GM23248 (cell line): Measurements from ENCODE around the gene NOX4. TPM values are rescaled to one million over a fixed set of nuclear protein-coding genes. Genes with fewer than 3 reads are reported as not detected.
"Not testable (repeated sequence)": the region's sequence is repeated elsewhere in the genome, so short reads cannot be mapped to it uniquely, and the experiment has no call there.

Experiments
- DNase-seq: peaks from one replicate; pipeline ENCODE4 v3.0.0-alpha.2; 2015
- H2AFZ ChIP-seq: fragments of 200-600 bp; sonication (generic); 2 replicates; pipeline ENCODE4 v1.6.1; 2016; ENCODE audit warnings: antibody characterized with exemption
- H3F3A ChIP-seq: fragments of 200-600 bp; sonication (generic); 2 replicates; pipeline ENCODE4 v1.6.1; 2016; ENCODE audit warnings: mild to moderate bottlenecking, antibody characterized with exemption, mixed run types; ENCODE audit not compliant: insufficient read depth
- H3K27ac ChIP-seq: fragments of 200-600 bp; sonication (generic); 2 replicates; pipeline ENCODE4 v1.5.1; 2016; ENCODE audit warnings: mild to moderate bottlenecking
- H3K27me3 ChIP-seq: fragments of 200-600 bp; sonication (generic); replicated peaks from 2 replicates; pipeline ENCODE4 v1.6.1; 2016; ENCODE audit warnings: mild to moderate bottlenecking; ENCODE audit not compliant: insufficient read depth
- H3K36me3 ChIP-seq: fragments of 200-600 bp; sonication (generic); 2 replicates; pipeline ENCODE4 v1.6.1; 2016; ENCODE audit warnings: low read depth, mild to moderate bottlenecking
- H3K4me1 ChIP-seq: fragments of 200-600 bp; sonication (generic); 2 replicates; pipeline ENCODE4 v1.6.1; 2016; ENCODE audit warnings: mild to moderate bottlenecking; ENCODE audit not compliant: insufficient read depth
- H3K4me2 ChIP-seq: fragments of 200-600 bp; sonication (generic); one replicate; pipeline ENCODE4 v1.6.1; 2016; ENCODE audit warnings: mild to moderate bottlenecking; ENCODE audit not compliant: unreplicated experiment
- H3K4me3 ChIP-seq: fragments of 200-600 bp; sonication (generic); 2 replicates; pipeline ENCODE4 v1.5.1; 2016; ENCODE audit warnings: mild to moderate bottlenecking
- H3K79me2 ChIP-seq: fragments of 200-600 bp; sonication (generic); 2 replicates; pipeline ENCODE4 v1.6.1; 2016; ENCODE audit warnings: mild to moderate bottlenecking; ENCODE audit not compliant: insufficient read depth
- H3K9ac ChIP-seq: fragments of 200-600 bp; sonication (generic); 2 replicates; pipeline ENCODE4 v1.6.1; 2016; ENCODE audit warnings: mild to moderate bottlenecking
- H3K9me2 ChIP-seq: fragments of 200-600 bp; sonication (generic); 2 replicates; pipeline ENCODE4 v1.6.1; 2016; ENCODE audit warnings: mixed run types, mild to moderate bottlenecking, moderate library complexity; ENCODE audit not compliant: insufficient read depth
- H3K9me3 ChIP-seq: fragments of 200-600 bp; sonication (generic); one replicate; pipeline ENCODE4 v1.6.1; 2017; ENCODE audit warnings: low read depth
- H4K20me1 ChIP-seq: fragments of 200-600 bp; sonication (generic); 2 replicates; pipeline ENCODE4 v1.6.0; 2016; ENCODE audit not compliant: insufficient read depth
- EZH2 ChIP-seq: fragments of 200-600 bp; sonication (generic); IDR thresholded peaks from 2 replicates; pipeline ENCODE4 v1.6.1; 2018; ENCODE audit warnings: antibody characterized with exemption, mild to moderate bottlenecking; ENCODE audit not compliant: insufficient read depth, poor library complexity, severe bottlenecking
- EZH2phosphoT487 ChIP-seq: fragments of 200-600 bp; sonication (generic); IDR thresholded peaks from 2 replicates; pipeline ENCODE4 v1.6.1; 2018; ENCODE audit warnings: antibody characterized with exemption, moderate library complexity, mild to moderate bottlenecking, low read depth; ENCODE audit not compliant: insufficient read depth
- WGBS, 2 experiments: methylation state at CpG; one replicate each; pipeline ENCODE4 v1.1.6; 2015 to 2017; ENCODE audit warnings: low lambda C conversion rate in 2 of 2, low coverage in 1 of 2; ENCODE audit errors: missing lambda C conversion rate in 2 of 2; 5-methylcytosine and 5-hydroxymethylcytosine counted together
- in situ Hi-C: fragments of 300-500 bp; cut with MboI; formaldehyde crosslinking; loops from 2 replicates; pipeline ENCODE4 v1.15.0; 2020
- polyA plus RNA-seq: library from polyadenylated mRNA; unstranded; fragments of >200 nt; fragmentation: Nextera tagmentation; extraction: Ambion mirVana; gene quantifications from 2 replicates; pipeline ENCODE4 v1.2.1, GENCODE V29; 2016
- total RNA-seq: library from RNA; depleted of rRNA; stranded (reverse); fragments of >200 nt; shearing (Covaris generic); gene quantifications from 2 replicates; pipeline ENCODE4 v1.2.3, GENCODE V29; 2014

Gene NOX4
- total and polyA plus RNA-seq, 2 experiments from 2014 or later: 0.54 to 1.4 TPM

GRCh38 chr11:89355646-89356045 is 135.5 kb downstream of the NOX4 start:
- Histone ChIP-seq H3K9me2 (no peaks in the 10 kb centered on the region), H4K20me1 (no peaks in the 10 kb centered on the region), H3K27me3 (no peaks in the 10 kb centered on the region), H3F3A (no peaks in the 10 kb centered on the region), H3K9me3 (no peaks in the 10 kb centered on the region), H3K4me2 (no peak overlapping the region), H3K36me3 (no peaks in the 10 kb centered on the region), H3K9ac (no peak overlapping the region), H3K79me2 (no peaks in the 10 kb centered on the region), H3K4me1 (no peaks in the 10 kb centered on the region), H3K4me3 (no peak overlapping the region), H2AFZ (no peak overlapping the region), H3K27ac (no peak overlapping the region)
- in situ Hi-C loops: no loop called here
- DNase-seq: no peak
- 98 to 100% methylated on average over 1 of the region's 1 CpG for WGBS, 2 experiments
- no peak for TF ChIP-seq EZH2
- no peak for TF ChIP-seq EZH2phosphoT487

GRCh38 chr11:89354513-89354912 is 136.7 kb downstream of the NOX4 start:
- H3K27me3 ChIP-seq, H3K79me2 ChIP-seq, H3K9me2 ChIP-seq, H3K4me1 ChIP-seq, H3K4me2 ChIP-seq, DNase-seq, H3K27ac ChIP-seq, H3K9ac ChIP-seq, H3K4me3 ChIP-seq, H3K9me3 ChIP-seq, H3K36me3 ChIP-seq, in situ Hi-C loops, H4K20me1 ChIP-seq, H3F3A ChIP-seq: not testable (repeated sequence)
- WGBS, 2 experiments: 54 to 59% methylated on average over 2 of the region's 2 CpGs
- 0 out of 2 replicates have a peak overlapping the region, but pooled peaks have one; percentile 3 for H2AFZ ChIP-seq

- WGBS, 2 experiments: 77 to 79% methylated on average over 2 of the region's 2 CpGs
- H3K27me3 ChIP-seq: no peaks in the 10 kb centered on the region
Observed at GRCh38 chr11:89347071-89347470, 144.1 kb downstream of the NOX4 start.

GRCh38 chr11:89346601-89347000 is 144.6 kb downstream of the NOX4 start:
- Histone ChIP-seq H2AFZ (no peak overlapping the region), H3K9ac (no peak overlapping the region), H3F3A (no peaks in the 10 kb centered on the region), H3K9me2 (no peaks in the 10 kb centered on the region), H3K27ac (no peak overlapping the region), H4K20me1 (no peaks in the 10 kb centered on the region), H3K36me3 (no peaks in the 10 kb centered on the region), H3K9me3 (no peaks in the 10 kb centered on the region), H3K4me2 (no peak overlapping the region), H3K27me3 (no peaks in the 10 kb centered on the region), H3K4me3 (no peak overlapping the region), H3K79me2 (no peaks in the 10 kb centered on the region), H3K4me1 (peaks cover 8% of the 10 kb centered on the region)
- WGBS, 2 experiments: 94% methylated on average over 5 of the region's 5 CpGs
- TF ChIP-seq EZH2 (no peak), EZH2phosphoT487 (no peak)
- in situ Hi-C loops: loop anchor here (25.0 kb wide), 1 partner anchor 266 kb away; no protein-coding TSS in a partner anchor
- DNase-seq: no peak

More at GRCh38 chr11:89347071-89347470, 144.1 kb downstream of the NOX4 start:
- H3K9me3 ChIP-seq: no peaks in the 10 kb centered on the region
- H3K4me2 ChIP-seq: no peak overlapping the region
- no peaks in the 10 kb centered on the region for H3K36me3 ChIP-seq
- no peak for TF ChIP-seq EZH2
- no peak for TF ChIP-seq EZH2phosphoT487
- H3F3A ChIP-seq: no peaks in the 10 kb centered on the region
- no peak overlapping the region for H3K27ac ChIP-seq
- no peaks in the 10 kb centered on the region for H4K20me1 ChIP-seq
- H3K4me3 ChIP-seq: no peak overlapping the region
- in situ Hi-C loops: loop anchor here (25.0 kb wide), 1 partner anchor 265 kb away; no protein-coding TSS in a partner anchor
- no peak overlapping the region for H3K9ac ChIP-seq
- no peaks in the 10 kb centered on the region for H3K79me2 ChIP-seq
- H3K9me2 ChIP-seq: no peaks in the 10 kb centered on the region
- DNase-seq: no peak
- H3K4me1 ChIP-seq: peaks cover 8% of the 10 kb centered on the region
- no peak overlapping the region for H2AFZ ChIP-seq

- Histone ChIP-seq H3F3A (peaks cover 12% of the 10 kb centered on the region), H3K4me2 (peak overlapping the region; percentile 37), H2AFZ (peak overlapping the region; percentile 72), H3K4me1 (peaks cover 21% of the 10 kb centered on the region)
- not testable (repeated sequence) for H3K27ac ChIP-seq, H4K20me1 ChIP-seq, H3K9me2 ChIP-seq, H3K9me3 ChIP-seq, H3K9ac ChIP-seq, H3K79me2 ChIP-seq, H3K36me3 ChIP-seq, H3K27me3 ChIP-seq, H3K4me3 ChIP-seq
- 6 to 11% methylated on average over 3 of the region's 3 CpGs for WGBS, 2 experiments
- peak; percentile 12 for DNase-seq
- in situ Hi-C loops: loop anchor here (25.0 kb wide), 1 partner anchor 269 kb away; no protein-coding TSS in a partner anchor
Observed at GRCh38 chr11:89342880-89343572, 148.1 kb downstream of the NOX4 start.

- in situ Hi-C loops: loop anchor here (25.0 kb wide), 1 partner anchor 272 kb away; no protein-coding TSS in a partner anchor
- Histone ChIP-seq H3K27ac (peak overlapping the region; percentile 31), H3K4me3 (0 out of 2 replicates have a peak overlapping the region, but pooled peaks have one; percentile 27), H3F3A (peaks cover 12% of the 10 kb centered on the region), H3K4me2 (peak overlapping the region; percentile 68), H3K4me1 (peaks cover 21% of the 10 kb centered on the region), H2AFZ (0 out of 2 replicates have a peak overlapping the region, but pooled peaks have one; percentile 42)
- not testable (repeated sequence) for H3K27me3 ChIP-seq, H4K20me1 ChIP-seq, H3K9ac ChIP-seq, H3K9me3 ChIP-seq, H3K36me3 ChIP-seq, H3K9me2 ChIP-seq, H3K79me2 ChIP-seq
- DNase-seq: peak; percentile 48
Observed at GRCh38 chr11:89340450-89340849, 150.7 kb downstream of the NOX4 start.

GRCh38 chr11:89338073-89338472 is 153.1 kb downstream of the NOX4 start:
- not testable (repeated sequence) for H3K79me2 ChIP-seq, H2AFZ ChIP-seq, H3K9me2 ChIP-seq, H3K27me3 ChIP-seq, H3K36me3 ChIP-seq, H3K9me3 ChIP-seq, DNase-seq, H3K9ac ChIP-seq, H4K20me1 ChIP-seq, H3K4me2 ChIP-seq, H3K4me3 ChIP-seq, H3K27ac ChIP-seq
- peaks cover 12% of the 10 kb centered on the region for H3F3A ChIP-seq
- peaks cover 17% of the 10 kb centered on the region for H3K4me1 ChIP-seq
- in situ Hi-C loops: loop anchor here (25.0 kb wide), 1 partner anchor 274 kb away; no protein-coding TSS in a partner anchor
- 84 to 88% methylated on average over 2 of the region's 2 CpGs for WGBS, 2 experiments
